K562 (cell line): ENCODE results near the gene GMDS.

Experiments
- CREM ChIP-seq: IDR thresholded peaks from 2 replicates; pipeline ENCODE4 v1.6.1; 2014; ENCODE audit warnings: antibody characterized with exemption, low read depth
- DNMT1 ChIP-seq: fragments of 450-650 bp; IDR thresholded peaks from 2 replicates; pipeline ENCODE4 v1.6.1; 2016; ENCODE audit warnings: antibody characterized with exemption, mild to moderate bottlenecking
- EZH2 ChIP-seq: IDR thresholded peaks from 2 replicates; pipeline ENCODE4 v1.6.1; 2012; ENCODE audit warnings: low read depth, mild to moderate bottlenecking, inconsistent platforms, low read length, borderline replicate concordance
- FOS ChIP-seq: IDR thresholded peaks from 3 replicates; pipeline ENCODE4 v1.6.1; 2011; ENCODE audit not compliant: insufficient read length; ENCODE audit errors: extremely low read depth
- KDM4B ChIP-seq, 2 experiments: fragments of 450-650 bp in 1 of 2; sonication (generic) in 1 of 2; IDR thresholded peaks; 2 replicates each; pipeline ENCODE4 v1.6.1; 2016 to 2017; ENCODE audit warnings: borderline replicate concordance in 2 of 2, antibody characterized with exemption in 1 of 2, low read depth in 1 of 2, mild to moderate bottlenecking in 1 of 2
- MYC ChIP-seq, 2 experiments: fragments of 250-450 bp in 1 of 2; sonication (Bioruptor Pico) in 1 of 2; IDR thresholded peaks; 2 replicates each; pipeline versions ENCODE4 v1.5.1 to v1.6.1; 2012 to 2021; ENCODE audit warnings: low read depth in 2 of 2, borderline replicate concordance in 1 of 2, improper control_type of control experiment in 1 of 2, low read length in 1 of 2, mild to moderate bottlenecking in 1 of 2, moderate library complexity in 1 of 2
- PCBP1 ChIP-seq: fragments of 200-400 bp; formaldehyde crosslinking; IDR thresholded peaks from 2 replicates; pipeline ENCODE4 v1.6.1; 2018; ENCODE audit warnings: mild to moderate bottlenecking, low read depth, low read length; ENCODE audit not compliant: poor library complexity, severe bottlenecking
- SP1 ChIP-seq: sonication (generic); formaldehyde crosslinking; IDR thresholded peaks from 2 replicates; pipeline ENCODE4 v1.8.1; 2022; ENCODE audit warnings: mild to moderate bottlenecking, missing genetic modification reagents
- ZNF232 ChIP-seq: sonication (generic); formaldehyde crosslinking; IDR thresholded peaks from 2 replicates; pipeline ENCODE4 v1.8.0; 2022; ENCODE audit warnings: mild to moderate bottlenecking, missing genetic modification reagents
- TF ChIP-seq, protein P1 (sequence below), 3 experiments: IDR thresholded peaks in 2 of 3; conservative IDR thresholded peaks in 1 of 3; 2 replicates each; pipeline ENCODE4 v1.5.1; 2011 to 2012; ENCODE audit warnings: low read length in 3 of 3, mild to moderate bottlenecking in 3 of 3, control low read depth in 2 of 3, improper control_type of control experiment in 1 of 3, inconsistent platforms in 1 of 3, low read depth in 1 of 3, mixed read lengths in 1 of 3, moderate library complexity in 1 of 3; ENCODE audit not compliant: insufficient read depth in 2 of 3
- TF ChIP-seq, protein P2 (sequence below), 2 experiments: IDR thresholded peaks; 2 replicates each; pipeline ENCODE4 v1.6.1; 2011; ENCODE audit warnings: borderline replicate concordance in 1 of 2, control low read depth in 1 of 2, low read depth in 1 of 2, low read length in 1 of 2, mild to moderate bottlenecking in 1 of 2, mixed read lengths in 1 of 2, moderate library complexity in 1 of 2; ENCODE audit not compliant: insufficient read depth in 1 of 2, insufficient read length in 1 of 2, poor library complexity in 1 of 2, severe bottlenecking in 1 of 2; ENCODE audit errors: extremely low read depth in 1 of 2
- TF ChIP-seq, protein P3 (sequence below): sonication (generic); formaldehyde crosslinking; IDR thresholded peaks from 2 replicates; pipeline ENCODE4 v1.9.0; 2022; ENCODE audit warnings: mild to moderate bottlenecking, missing genetic modification reagents
- TF ChIP-seq, protein P4 (sequence below): fragments of 250-450 bp; sonication (Bioruptor Pico); IDR thresholded peaks from 2 replicates; pipeline ENCODE4 v1.4.0; 2020; ENCODE audit warnings: mild to moderate bottlenecking

DNA sequence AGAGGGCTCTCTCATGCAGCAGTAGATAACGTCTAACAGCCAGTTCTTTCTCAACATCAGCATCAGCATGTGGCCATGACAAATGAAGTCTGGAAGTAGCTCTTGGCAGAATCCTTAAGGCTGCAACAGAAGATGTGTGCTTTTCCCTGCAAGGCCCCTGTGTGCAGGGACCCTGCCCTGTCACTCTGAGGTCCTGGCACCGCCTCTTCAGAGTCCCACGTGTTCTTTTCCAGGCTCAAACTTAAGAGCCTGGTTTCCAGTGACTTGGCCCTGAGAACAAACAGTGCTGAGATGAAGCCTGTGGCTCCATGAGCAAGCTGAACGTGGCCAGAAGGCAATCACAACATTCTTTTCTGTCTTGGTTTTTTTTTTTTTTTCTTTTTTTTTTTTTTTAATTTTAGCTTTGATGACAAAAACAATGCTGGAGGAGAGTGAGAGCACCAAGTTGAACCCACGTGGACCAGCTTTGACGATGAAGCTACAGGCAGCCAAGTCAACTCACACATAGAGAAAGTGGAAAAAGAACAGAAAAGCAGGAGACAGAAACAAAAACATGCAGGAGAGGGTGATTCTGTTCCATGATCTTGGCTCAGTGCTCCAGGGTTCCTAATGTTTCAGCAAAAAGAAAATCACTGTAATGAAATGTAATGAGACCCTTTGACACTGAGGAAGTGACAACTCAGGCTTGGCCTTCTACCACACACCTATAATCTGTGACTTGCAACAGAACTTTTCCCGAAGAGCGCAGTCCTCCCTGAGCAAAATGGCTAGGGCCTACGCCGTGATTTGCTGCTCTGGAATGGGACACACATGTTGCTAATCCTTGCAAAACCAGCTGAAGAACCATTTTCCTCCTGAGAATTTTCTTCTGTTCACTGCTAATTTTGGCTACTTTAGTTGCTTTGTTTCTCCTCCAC, 549.6 kb downstream of the GMDS start:
- no peak for TF ChIP-seq ZNF232
- TF ChIP-seq DNMT1 = no peak
- no peak for TF ChIP-seq MYC (IDR thresholded peaks at IDR 0.05; ENCODE audit: low read depth, low read length)
- no peak for TF ChIP-seq MYC (CRISPR knock-in tag; IDR thresholded peaks at IDR 0.05; ENCODE audit: borderline replicate concordance, low read depth)
- no peak for TF ChIP-seq SP1 (CRISPR knock-in tag)
- no peak for TF ChIP-seq CREM
- TF ChIP-seq, protein P1, sequence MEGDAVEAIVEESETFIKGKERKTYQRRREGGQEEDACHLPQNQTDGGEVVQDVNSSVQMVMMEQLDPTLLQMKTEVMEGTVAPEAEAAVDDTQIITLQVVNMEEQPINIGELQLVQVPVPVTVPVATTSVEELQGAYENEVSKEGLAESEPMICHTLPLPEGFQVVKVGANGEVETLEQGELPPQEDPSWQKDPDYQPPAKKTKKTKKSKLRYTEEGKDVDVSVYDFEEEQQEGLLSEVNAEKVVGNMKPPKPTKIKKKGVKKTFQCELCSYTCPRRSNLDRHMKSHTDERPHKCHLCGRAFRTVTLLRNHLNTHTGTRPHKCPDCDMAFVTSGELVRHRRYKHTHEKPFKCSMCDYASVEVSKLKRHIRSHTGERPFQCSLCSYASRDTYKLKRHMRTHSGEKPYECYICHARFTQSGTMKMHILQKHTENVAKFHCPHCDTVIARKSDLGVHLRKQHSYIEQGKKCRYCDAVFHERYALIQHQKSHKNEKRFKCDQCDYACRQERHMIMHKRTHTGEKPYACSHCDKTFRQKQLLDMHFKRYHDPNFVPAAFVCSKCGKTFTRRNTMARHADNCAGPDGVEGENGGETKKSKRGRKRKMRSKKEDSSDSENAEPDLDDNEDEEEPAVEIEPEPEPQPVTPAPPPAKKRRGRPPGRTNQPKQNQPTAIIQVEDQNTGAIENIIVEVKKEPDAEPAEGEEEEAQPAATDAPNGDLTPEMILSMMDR (IDR thresholded peaks at IDR 0.05 in 2 of 3, conservative IDR thresholded peaks at IDR 0.05 in 1 of 3; ENCODE audit: insufficient read depth in 2 of 3, low read depth in 1 of 3, low read length in 3 of 3) = no peak
- no peak for TF ChIP-seq KDM4B (IDR thresholded peaks at IDR 0.05; ENCODE audit: borderline replicate concordance in 2 of 2, low read depth in 1 of 2)
- no peak for TF ChIP-seq FOS
- TF ChIP-seq, protein P2, sequence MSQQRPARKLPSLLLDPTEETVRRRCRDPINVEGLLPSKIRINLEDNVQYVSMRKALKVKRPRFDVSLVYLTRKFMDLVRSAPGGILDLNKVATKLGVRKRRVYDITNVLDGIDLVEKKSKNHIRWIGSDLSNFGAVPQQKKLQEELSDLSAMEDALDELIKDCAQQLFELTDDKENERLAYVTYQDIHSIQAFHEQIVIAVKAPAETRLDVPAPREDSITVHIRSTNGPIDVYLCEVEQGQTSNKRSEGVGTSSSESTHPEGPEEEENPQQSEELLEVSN (IDR thresholded peaks at IDR 0.05; ENCODE audit: borderline replicate concordance in 1 of 2, extremely low read depth in 1 of 2, insufficient read depth in 1 of 2, insufficient read length in 1 of 2, low read depth in 1 of 2, low read length in 1 of 2, poor library complexity in 1 of 2, severe bottlenecking in 1 of 2) = no peak
- no peak for TF ChIP-seq PCBP1
- TF ChIP-seq EZH2 = no peak
- TF ChIP-seq, protein P3, sequence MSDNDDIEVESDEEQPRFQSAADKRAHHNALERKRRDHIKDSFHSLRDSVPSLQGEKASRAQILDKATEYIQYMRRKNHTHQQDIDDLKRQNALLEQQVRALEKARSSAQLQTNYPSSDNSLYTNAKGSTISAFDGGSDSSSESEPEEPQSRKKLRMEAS (CRISPR knock-in tag) = no peak
- TF ChIP-seq, protein P4, sequence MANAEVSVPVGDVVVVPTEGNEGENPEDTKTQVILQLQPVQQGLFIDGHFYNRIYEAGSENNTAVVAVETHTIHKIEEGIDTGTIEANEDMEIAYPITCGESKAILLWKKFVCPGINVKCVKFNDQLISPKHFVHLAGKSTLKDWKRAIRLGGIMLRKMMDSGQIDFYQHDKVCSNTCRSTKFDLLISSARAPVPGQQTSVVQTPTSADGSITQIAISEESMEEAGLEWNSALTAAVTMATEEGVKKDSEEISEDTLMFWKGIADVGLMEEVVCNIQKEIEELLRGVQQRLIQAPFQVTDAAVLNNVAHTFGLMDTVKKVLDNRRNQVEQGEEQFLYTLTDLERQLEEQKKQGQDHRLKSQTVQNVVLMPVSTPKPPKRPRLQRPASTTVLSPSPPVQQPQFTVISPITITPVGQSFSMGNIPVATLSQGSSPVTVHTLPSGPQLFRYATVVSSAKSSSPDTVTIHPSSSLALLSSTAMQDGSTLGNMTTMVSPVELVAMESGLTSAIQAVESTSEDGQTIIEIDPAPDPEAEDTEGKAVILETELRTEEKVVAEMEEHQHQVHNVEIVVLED = no peak
